Skeletal muscle tissue (tissue), 4 donors: ENCODE measurements around the gene CSGALNACT2. TPM values are rescaled to one million over a fixed set of nuclear protein-coding genes. Genes with fewer than 3 reads are reported as not detected.
"Not testable (repeated sequence)": the region's sequence is repeated elsewhere in the genome, so short reads cannot be mapped to it uniquely, and the experiment has no call there.

Experiments used
- H3K27ac ChIP-seq: one replicate; pipeline ENCODE4 v1.7.0; 2013; ENCODE audit warnings: mild to moderate bottlenecking, low read depth, low read length, inconsistent platforms
- H3K27me3 ChIP-seq, 3 donors: one replicate each; pipeline ENCODE4 v1.7.0; 2013; ENCODE audit warnings: low read length in 3 of 3; ENCODE audit not compliant: control insufficient read depth in 3 of 3, insufficient read depth in 3 of 3
- H3K36me3 ChIP-seq, 3 donors: one replicate each; pipeline ENCODE4 v1.7.0; 2013; ENCODE audit warnings: low read length in 3 of 3; ENCODE audit not compliant: control insufficient read depth in 3 of 3, insufficient read depth in 3 of 3
- H3K4me1 ChIP-seq, 3 donors: one replicate each; pipeline ENCODE4 v1.7.0; 2013; ENCODE audit warnings: low read length in 3 of 3, mild to moderate bottlenecking in 3 of 3; ENCODE audit not compliant: control insufficient read depth in 3 of 3, insufficient read depth in 3 of 3
- H3K4me3 ChIP-seq, 3 donors: one replicate each; pipeline ENCODE4 v1.7.0; 2013; ENCODE audit warnings: low read length in 3 of 3
- H3K9ac ChIP-seq, 3 donors: one replicate each; pipeline ENCODE4 v1.7.0; 2013; ENCODE audit warnings: low read length in 3 of 3, mild to moderate bottlenecking in 3 of 3, moderate library complexity in 2 of 3, low read depth in 1 of 3
- H3K9me3 ChIP-seq, 3 donors: one replicate each; pipeline ENCODE4 v1.7.0; 2013; ENCODE audit warnings: low read length in 3 of 3; ENCODE audit not compliant: control insufficient read depth in 3 of 3
- total RNA-seq: library from RNA; depleted of rRNA; stranded (reverse); fragments of >200 nt; gene quantifications from one replicate; pipeline ENCODE4 v1.2.3, GENCODE V29; 2014
- donor health status: Osteomylitis.

The CSGALNACT2 gene
- total RNA-seq, 1 donor from 2014 or later = 24.0 TPM

GRCh38 chr10:43136995-43137716 is 1.1 kb upstream of the CSGALNACT2 start:
- Histone ChIP-seq H3K9me3 (no peaks in the 10 kb centered on the region), H3K27ac (peak overlapping the region; percentile 94), H3K36me3 (peaks cover 0 to 2% (median 0%) of the 10 kb centered on the region in 3 donors), H3K9ac (peak overlapping the region; percentile 85 to 94 (median 87)), H3K4me3 (peak overlapping the region; percentile 90 to 94 (median 92)), H3K4me1 (peaks cover 8 to 14% (median 13%) of the 10 kb centered on the region in 3 donors), H3K27me3 (no peaks in the 10 kb centered on the region)

DNA sequence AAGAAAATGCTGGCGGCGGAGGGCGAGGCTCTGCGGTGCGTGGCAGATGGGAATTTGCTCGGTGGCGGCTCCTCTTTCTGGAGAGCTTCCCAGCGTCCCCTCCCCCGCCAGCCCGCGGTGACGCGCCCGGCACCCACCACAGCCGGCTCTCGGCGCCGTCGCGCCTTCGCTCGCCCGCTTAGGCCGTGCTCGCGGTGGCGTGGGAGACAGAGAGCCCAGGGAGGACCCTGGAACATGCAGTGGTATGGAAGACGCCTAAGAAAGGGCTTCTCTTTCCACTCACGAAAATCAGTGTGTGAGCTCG is 576 bp upstream of the CSGALNACT2 start:
- Histone ChIP-seq H3K36me3 (peaks cover 0 to 2% (median 0%) of the 10 kb centered on the region in 3 donors), H3K27me3 (no peaks in the 10 kb centered on the region), H3K4me1 (peaks cover 8 to 14% (median 13%) of the 10 kb centered on the region in 3 donors), H3K27ac (peak overlapping the region; percentile 94), H3K4me3 (peak overlapping the region; percentile 90 to 94 (median 92)), H3K9me3 (no peaks in the 10 kb centered on the region), H3K9ac (peak overlapping the region; percentile 85 to 94 (median 87))

- peak overlapping the region; percentile 79 to 87 (median 82) for H3K9ac ChIP-seq
- H3K4me3 ChIP-seq = peak overlapping the region; percentile 90 to 94 (median 92)
- H3K27ac ChIP-seq = peak overlapping the region; percentile 94
- H3K9me3 ChIP-seq = no peaks in the 10 kb centered on the region
- H3K4me1 ChIP-seq = peaks cover 8 to 14% (median 13%) of the 10 kb centered on the region in 3 donors
- peaks cover 0 to 2% (median 0%) of the 10 kb centered on the region in 3 donors for H3K36me3 ChIP-seq
- H3K27me3 ChIP-seq = no peaks in the 10 kb centered on the region
Observed at GRCh38 chr10:43138757-43139241, 554 bp downstream of the CSGALNACT2 start.

- Histone ChIP-seq H3K27ac (no peak overlapping the region), H3K36me3 (peaks cover 0 to 2% (median 0%) of the 10 kb centered on the region in 3 donors), H3K9ac (no peak overlapping the region), H3K9me3 (no peaks in the 10 kb centered on the region), H3K4me3 (no peak overlapping the region), H3K4me1 (peaks cover 8 to 14% (median 13%) of the 10 kb centered on the region in 3 donors), H3K27me3 (no peaks in the 10 kb centered on the region)
Observed at GRCh38 chr10:43141421-43141820, 3.2 kb downstream of the CSGALNACT2 start.

DNA sequence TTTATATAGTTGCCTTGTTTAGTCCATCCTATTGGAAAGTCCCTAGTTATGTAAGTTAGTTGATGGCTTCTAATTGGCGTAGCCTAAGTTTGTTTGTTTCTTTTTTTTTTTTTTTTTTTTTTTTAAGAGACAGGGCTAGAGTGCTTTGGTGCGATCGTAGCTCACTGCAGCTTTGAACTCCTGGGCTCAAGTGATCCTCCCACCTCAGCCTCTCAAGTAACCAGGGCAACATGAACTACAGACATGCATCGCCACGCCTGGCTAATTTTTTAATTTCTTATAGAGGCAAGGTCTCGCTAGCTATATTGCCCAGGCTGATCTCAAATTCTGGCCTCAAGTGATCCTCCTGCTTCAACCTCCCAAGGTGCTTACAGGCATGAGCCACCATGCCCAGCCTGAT is 7.1 kb downstream of the CSGALNACT2 start:
- Histone ChIP-seq H3K9me3 (peaks cover 0 to 3% (median 2%) of the 10 kb centered on the region in 3 donors), H3K27ac (no peak overlapping the region), H3K27me3 (no peaks in the 10 kb centered on the region), H3K4me1 (no peaks in the 10 kb centered on the region), H3K36me3 (no peaks in the 10 kb centered on the region), H3K9ac (no peak overlapping the region), H3K4me3 (no peak overlapping the region)

GRCh38 chr10:43145936-43146335 is 7.7 kb downstream of the CSGALNACT2 start:
- H3K27ac ChIP-seq, H3K36me3 ChIP-seq, H3K27me3 ChIP-seq, H3K4me1 ChIP-seq, H3K4me3 ChIP-seq, H3K9me3 ChIP-seq, H3K9ac ChIP-seq: not testable (repeated sequence)

DNA sequence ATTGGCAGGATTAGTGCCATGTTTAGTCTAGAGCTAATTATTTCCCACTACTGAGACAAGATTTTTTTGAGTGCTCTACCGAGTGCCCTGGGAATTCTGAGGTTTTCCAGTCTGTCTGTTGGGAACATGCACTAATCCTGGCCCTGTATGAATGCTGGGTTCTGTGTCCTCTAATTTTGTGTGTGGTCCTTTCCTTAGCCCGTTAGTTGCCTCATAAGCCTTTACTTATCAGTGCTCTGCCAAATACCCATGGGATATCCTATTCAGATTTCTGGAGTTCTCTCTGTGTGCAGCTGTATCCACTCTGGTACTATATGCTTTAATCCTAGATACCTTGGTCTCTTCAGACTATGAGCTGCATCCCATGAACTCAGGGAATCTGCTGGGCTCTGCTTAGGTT is 13.1 kb downstream of the CSGALNACT2 start:
- no peaks in the 10 kb centered on the region for H3K36me3 ChIP-seq
- H3K27ac ChIP-seq = no peak overlapping the region
- H3K9me3 ChIP-seq = peaks cover 0 to 3% (median 2%) of the 10 kb centered on the region in 3 donors
- H3K4me3 ChIP-seq = no peak overlapping the region
- no peaks in the 10 kb centered on the region for H3K27me3 ChIP-seq
- no peak overlapping the region for H3K9ac ChIP-seq
- H3K4me1 ChIP-seq = peaks cover 0 to 6% (median 3%) of the 10 kb centered on the region in 3 donors

- Histone ChIP-seq H3K36me3 (no peaks in the 10 kb centered on the region), H3K4me1 (peaks cover 0 to 11% (median 6%) of the 10 kb centered on the region in 3 donors)
Observed at GRCh38 chr10:43153901-43154300, 15.7 kb downstream of the CSGALNACT2 start.

DNA sequence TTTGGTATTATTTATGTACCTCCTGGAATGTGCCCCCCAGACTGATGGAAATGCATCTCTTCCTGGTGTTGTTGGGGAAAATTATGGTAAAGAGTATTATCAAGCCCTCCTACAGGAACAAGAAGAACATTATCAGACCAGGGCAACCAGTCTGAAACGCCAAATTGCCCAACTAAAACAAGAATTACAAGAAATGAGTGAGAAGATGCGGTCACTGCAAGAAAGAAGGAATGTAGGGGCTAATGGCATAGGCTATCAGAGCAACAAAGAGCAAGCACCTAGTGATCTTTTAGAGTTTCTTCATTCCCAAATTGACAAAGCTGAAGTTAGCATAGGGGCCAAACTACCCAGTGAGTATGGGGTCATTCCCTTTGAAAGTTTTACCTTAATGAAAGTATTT is 17.0 kb downstream of the CSGALNACT2 start:
- H3K36me3 ChIP-seq = no peaks in the 10 kb centered on the region
- H3K27ac ChIP-seq = no peak overlapping the region
- H3K9ac ChIP-seq = no peak overlapping the region
- no peaks in the 10 kb centered on the region for H3K27me3 ChIP-seq
- H3K4me3 ChIP-seq = no peak overlapping the region
- H3K9me3 ChIP-seq = no peaks in the 10 kb centered on the region
- H3K4me1 ChIP-seq = peaks cover 3 to 14% (median 11%) of the 10 kb centered on the region in 3 donors

More at GRCh38 chr10:43153901-43154300, 15.7 kb downstream of the CSGALNACT2 start:
- Histone ChIP-seq H3K4me3 (no peak overlapping the region), H3K9me3 (no peaks in the 10 kb centered on the region), H3K27ac (no peak overlapping the region), H3K9ac (no peak overlapping the region), H3K27me3 (no peaks in the 10 kb centered on the region)

DNA sequence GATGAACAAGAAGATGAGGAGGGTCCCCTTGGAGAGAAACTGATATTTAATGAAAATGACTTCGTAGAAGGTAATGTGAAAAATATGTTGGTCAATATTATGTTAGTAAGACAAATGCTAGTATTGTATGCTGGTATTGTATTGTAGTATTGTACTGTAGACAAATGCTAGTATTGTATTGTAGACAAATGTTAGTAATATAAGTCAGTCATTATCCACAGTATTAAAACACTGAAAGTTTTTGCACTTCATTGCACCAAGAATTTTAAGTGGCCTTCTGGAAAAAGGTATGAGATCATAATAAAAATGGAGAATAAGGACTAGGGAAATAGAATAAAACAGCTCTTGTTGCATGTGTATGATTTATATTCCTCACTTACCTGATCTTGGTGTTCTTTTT is 17.5 kb downstream of the CSGALNACT2 start:
- Histone ChIP-seq H3K27ac (no peak overlapping the region), H3K27me3 (no peaks in the 10 kb centered on the region), H3K9ac (no peak overlapping the region), H3K9me3 (no peaks in the 10 kb centered on the region), H3K4me3 (no peak overlapping the region), H3K4me1 (peaks cover 5 to 17% (median 13%) of the 10 kb centered on the region in 3 donors), H3K36me3 (no peaks in the 10 kb centered on the region)
